NOMO-1 treated with dmso at 0.1 percent for 144 hours (cell line): Measurements from ENCODE around the gene TBPL2.
"Not testable (repeated sequence)": the region's sequence is repeated elsewhere in the genome, so short reads cannot be mapped to it uniquely, and the experiment has no call there.

ENCODE experiments used
- DNase-seq: peaks from one replicate; lab custom pipeline; 2025; ENCODE audit not compliant: unreplicated experiment; lab: John Stamatoyannopoulos, UW

TBPL2 gene

DNA sequence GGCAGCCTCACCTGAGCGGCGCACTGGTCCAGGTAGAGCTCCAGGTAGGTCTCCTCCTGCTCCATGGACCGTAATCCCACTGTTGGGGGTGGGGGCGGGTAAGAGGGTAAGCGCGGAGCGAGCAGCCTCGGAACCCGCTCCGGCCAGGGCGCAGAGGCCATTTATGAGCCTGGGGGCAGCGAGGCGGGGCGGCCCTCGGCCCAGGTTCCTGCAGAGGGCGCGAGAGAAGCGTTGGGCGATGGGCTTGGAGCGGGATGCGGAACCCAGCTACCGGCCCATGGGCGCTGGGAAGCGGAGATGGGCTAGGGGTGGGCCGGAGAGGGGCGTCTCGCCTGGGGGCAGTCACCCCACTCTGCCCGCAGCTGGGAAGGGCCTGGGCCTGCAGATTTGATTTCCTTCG, at the start of gene TBPL2:
TSS of gene TBPL2 (minus strand) at position 232 of the 400 bp plus-strand sequence. CDS start at position 65, 167 bp downstream.
- DNase-seq = no peak

DNA sequence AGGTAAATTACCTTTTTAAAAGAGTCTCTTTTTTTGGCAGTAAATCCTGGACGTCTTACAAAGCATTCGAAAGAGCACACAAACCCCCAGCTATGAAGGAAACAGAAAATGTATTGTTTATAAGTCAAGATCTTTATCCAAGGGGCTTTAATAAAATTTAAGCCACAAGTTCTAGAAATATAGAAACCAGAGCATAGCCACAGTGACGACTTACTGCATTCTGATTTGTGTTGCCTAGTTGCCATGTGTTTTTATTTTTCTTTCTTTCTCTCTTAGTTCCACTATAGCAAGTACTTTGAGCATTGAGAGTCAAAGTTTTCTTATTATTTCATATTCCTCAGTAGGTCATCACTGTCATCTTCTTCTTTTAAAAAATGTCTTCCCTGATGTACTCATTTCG, 47.8 kb upstream of the TBPL2 start:
- DNase-seq = no peak

DNA sequence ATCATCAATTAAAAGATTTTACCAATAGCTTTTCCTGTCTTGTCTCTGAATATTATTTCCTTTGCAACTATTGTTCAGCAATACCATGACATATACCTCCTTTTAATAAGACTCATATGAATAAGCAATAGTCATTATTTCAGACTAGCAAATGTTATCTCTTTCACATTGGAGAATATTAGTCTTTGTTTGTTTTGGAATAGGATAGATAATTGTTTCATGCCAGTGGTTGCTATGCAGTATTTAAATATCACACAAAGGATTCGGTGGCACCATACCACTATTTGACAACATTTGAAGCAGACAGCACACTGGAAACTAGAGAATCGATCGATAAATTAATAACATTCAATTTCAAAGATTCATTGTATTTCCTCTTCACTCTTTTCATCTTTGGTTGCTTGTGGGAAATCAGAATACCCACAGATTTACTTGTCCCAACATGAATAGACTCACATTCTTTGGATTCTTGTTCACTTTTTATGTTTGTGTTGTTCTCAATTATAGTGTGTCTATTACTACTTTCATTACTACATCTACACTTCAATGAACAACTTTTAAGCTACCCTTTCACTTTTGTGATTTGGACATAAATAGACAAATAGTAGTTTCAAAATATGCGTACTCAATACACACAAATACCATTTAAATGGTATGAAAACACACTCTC, 42.7 kb upstream of the TBPL2 start:
- no peak for DNase-seq

DNA sequence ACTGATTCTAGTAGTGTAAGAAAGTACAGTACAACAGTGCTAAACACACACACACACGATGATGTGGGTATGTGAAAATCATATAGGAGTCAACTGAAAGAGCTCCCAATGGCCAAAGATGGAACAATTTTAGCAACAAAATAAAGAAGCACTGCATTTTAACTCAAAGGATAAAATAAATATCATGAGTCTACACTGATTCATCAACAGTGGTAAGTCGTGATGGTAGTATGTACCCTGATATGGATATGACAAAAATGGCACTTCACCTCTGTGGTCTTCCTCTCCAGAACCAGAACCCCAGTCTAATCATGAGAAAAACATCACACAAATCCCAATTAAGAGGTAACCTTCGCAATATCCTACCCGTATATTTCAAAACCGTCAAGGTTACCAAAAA, 41.4 kb upstream of the TBPL2 start:
- DNase-seq = no peak

DNA sequence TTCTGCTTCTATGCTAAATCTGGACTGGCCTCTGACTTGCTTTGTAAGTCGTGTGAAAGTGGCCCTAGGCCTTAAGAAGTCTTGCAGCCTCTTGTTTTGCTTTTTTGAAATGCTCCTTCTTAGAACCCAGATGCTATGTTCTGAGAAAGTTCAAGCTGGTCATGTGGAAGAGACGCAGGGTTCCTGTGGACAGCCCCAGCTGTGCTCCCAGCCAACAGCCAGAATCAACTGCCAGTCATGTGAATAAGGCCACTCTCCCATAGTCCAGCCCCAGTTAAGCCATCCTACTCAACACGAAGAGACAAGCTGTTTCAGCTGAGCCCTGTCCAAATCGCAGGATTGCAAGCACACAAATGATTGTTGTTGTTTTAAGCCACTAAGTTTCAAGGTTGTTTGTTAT, 37.3 kb upstream of the TBPL2 start:
- DNase-seq = no peak

DNA sequence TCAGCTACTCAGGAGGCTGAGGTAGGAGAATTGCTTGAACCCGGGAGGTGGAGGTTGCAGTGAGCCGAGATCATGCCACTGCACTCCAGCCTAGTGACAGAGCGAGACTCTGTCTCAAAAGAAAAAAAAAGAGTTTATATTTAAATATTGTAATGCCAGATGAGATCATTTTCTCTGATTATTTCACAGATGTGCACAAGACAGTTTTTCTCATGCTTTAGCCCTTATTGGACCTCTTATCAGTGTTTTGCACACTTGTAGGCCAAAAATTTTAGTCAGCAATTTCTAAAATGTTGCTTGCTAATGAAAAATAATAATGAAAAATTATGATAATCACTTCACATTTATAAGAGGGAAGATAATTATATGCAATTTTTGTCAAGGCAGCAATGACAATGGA, 36.0 kb upstream of the TBPL2 start:
- not testable (repeated sequence) for DNase-seq

DNA sequence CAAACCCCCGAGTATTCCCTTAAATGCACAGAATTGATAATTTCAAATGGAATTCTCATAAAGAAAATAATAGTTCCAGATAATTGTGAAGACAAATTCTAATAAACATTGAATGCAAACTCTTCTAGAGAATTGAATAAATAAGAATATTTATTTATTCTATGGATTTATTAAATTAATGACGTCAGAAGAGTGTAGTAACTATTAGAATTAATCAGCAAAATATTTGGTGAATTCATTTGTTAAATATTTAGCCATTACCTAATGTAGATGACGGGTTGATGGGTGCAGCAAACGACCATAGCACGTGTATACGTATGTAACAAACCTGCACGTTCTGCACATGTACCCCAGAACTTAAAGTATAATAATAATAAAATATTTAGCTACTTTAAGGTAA, 33.4 kb upstream of the TBPL2 start:
- DNase-seq = no peak

DNA sequence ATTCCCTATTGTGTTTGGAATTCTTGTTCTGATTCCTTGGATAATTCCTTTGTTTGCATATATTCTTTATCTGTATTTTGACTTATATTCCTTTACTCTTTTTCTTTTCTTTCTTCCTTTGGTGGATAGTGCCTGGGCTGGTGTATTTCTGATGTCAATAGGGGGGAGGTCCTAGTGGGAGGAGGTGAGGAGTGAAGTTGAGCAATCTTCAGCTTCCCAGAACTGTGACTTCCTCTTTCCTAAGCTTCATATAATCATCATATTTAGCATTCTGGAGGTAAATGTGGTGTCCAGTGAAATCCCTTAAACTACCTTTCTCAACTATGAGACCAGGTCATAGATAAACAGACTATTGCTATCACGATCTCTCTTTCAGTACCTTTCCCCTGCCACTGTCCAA, 29.6 kb upstream of the TBPL2 start:
- DNase-seq = no peak

DNA sequence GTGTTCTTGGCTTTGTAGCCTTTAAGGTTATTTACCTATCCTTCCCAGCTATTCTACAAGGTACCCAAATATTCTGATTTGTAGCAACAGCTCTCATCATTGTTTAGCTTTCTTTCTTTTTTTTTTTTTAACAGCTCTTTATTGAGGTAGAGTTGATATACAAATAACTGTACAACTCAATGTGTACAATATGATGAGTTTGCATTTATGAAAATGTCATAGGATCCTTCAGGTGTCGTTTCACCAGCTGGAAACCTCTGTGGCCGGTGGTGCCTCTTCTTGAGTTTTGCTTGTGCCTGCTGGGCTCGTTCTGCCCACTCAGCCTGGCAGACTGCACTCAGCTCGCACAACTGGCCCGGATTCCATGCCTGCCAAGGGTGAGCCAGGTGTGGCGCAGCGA, 26.9 kb upstream of the TBPL2 start:
- no peak for DNase-seq

DNA sequence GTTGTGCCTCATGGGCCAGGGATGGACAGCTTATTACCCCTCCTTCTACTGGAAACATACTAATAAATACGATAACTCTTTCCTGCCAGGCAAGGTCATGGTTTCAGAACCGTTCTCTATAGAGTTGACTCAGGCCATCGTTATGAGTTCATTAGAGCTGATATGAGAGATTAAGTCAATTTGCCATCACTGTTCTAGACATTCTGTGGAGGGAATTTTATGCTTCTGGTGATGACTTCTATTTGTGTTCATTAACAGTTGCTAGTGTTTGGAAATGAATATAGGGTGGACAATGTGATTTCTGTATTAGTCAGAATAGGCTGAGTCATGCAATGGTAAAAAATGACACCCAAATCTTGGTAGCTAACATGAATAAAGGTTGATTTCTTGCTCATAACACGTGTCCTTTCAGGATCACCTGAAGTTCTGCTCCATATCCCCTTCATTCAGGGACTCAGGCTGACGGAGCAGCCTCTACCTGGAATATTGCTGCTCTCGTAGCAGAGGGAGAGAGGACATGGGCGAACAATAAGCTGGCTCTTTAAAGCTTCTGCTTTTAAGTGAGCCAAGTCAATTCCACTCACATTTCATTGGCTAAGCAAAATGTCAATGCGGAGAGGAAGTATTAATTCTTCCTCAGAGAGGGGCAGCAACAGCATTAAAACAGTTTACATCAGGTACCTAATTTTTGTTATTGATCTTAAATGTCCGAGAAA, 18.5 kb upstream of the TBPL2 start:
- no peak for DNase-seq

DNA sequence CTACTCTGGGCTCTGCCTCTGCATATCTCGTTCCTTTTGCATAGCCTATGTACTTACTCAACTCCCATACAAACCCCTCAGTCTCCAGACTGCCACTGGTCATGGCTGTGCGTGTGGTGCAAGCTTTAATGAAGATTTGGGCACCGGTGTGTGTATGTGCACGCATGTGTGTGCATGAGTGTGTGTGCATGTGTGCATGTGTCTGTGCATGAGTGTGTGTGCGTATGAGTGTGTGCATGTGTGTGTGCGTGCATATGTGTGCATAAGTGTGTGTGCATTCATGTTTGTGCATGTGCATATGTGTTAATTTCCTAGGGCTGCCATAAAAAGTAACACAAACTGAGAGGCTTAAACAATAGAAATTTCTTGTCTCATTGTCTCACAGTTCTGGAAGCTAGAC, 17.1 kb upstream of the TBPL2 start:
- DNase-seq = no peak

DNA sequence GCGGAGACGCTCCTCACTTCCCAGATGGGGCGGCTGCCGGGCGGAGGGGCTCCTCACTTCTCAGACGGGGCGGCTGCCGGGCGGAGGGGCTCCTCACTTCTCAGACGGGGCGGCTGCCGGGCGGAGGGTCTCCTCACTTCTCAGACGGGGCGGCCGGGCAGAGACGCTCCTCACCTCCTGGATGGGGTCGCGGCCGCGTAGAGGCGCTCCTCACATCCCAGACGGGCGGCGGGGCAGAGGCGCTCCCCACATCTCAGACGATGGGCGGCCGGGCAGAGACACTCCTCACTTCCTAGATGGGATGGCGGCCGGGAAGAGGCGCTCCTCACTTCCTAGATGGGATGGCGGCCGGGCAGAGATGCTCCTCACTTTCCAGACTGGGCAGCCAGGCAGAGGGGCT, 16.0 kb upstream of the TBPL2 start:
- DNase-seq = not testable (repeated sequence)

DNA sequence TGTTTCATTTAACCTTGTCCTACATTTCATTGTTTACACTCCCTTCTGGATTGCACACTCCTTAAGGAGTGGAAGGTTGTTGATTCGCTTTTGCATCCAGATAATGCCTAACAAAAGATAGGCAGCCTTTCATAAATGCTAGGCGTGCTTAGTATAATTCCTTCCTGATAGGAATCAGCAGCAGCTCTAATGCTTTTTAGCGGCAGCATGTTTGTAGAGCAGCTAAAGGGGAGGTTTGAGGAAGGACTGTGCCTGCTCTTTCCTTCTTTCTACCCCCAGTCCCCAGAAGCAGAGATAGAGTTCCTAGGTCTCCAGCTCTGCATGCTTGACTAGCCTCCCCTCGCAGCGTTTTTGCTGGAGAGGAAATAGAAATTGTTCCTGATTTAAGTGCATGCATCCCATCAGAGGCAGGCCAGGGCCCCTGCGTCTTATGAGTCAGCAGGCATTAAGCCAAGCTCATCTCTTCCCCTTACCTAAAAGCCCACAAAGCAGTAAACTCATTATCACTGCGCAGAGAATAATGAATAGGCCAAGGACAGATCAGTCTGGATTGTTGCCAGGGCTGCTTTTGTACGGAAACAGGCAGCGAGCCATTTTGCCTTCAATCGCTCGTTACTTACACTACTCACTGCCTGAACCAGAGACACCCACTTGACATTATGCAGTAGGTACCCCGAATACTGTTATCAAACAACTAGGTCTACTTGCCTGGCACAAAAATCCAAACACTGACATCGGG, 14.0 kb upstream of the TBPL2 start:
- DNase-seq = peak; percentile 63

DNA sequence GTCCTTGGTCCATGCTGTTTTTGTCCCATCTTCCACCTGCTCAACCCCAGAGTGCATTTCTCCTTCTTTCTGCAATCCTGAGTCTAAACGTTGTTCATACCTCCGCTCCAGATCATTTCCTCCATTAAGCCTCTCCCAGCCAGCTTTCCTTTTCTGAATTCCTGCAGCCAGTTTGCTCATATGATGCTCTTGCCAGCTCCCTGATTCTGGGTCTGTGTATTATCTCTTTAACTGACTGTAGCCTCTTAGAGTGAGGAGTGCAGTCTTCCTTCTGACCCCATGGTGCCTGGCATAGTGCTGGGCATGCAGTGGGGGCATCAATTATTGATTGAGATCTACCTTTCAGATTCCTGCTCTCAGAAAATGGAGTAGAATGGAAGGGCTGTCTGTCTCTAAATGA, 11.5 kb upstream of the TBPL2 start:
- no peak for DNase-seq

DNA sequence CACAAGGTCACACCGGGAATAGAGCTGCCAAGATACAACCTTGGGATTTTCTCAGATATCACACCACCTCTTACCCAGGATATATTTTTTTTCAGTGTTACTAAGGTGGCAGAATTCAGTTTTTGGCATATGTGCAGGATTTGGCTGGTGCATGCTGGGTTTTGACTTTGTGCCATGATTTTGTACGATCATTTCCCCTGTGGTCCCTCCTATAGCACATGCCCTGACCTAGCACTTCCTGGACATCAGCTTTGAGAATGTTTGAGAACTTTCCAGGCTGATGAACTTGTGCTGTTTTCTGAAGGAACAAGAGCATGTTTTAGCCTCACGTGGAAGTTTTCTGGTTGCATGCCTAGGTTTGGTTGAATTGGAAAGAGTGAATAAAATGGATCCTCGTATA, 11.0 kb upstream of the TBPL2 start:
- no peak for DNase-seq

DNA sequence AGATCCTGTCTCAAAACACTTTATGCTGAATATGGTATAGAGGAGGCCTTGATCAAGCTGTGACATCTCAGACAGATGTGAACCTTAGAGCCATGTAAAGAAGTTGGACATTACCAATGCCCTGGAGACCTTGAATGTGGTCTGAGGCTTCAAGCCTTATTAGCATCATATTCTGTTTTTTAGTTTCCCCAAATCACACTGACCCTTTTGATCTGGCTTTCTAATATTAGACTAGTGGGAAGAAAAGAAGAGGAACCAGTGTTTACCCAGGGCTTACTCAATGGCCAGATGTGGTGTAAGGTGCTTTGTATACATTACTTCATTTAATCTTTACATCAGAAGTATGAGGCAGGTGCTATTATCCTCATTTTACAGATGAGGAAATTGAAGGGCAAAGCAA, 10.6 kb upstream of the TBPL2 start:
- DNase-seq = no peak

DNA sequence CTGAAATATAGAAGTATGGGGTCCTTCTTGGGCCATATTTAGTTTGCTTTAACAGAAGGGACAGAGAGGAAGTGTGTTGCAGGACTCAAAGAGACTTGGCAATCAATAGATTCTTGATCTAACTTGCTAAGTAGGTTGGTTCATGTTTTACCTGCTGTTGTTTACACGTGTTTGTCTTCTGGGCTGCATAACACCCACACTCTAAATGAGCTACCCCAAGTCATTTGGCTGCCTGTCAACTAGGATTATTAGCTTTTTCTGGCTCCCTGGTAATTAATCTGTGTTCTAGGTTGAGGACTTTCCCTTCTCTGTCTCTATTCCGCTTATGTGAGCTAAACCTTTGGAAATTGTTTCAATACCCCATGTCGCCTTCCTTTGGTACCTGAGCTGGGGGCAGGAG, 10.1 kb upstream of the TBPL2 start:
- DNase-seq = no peak

DNA sequence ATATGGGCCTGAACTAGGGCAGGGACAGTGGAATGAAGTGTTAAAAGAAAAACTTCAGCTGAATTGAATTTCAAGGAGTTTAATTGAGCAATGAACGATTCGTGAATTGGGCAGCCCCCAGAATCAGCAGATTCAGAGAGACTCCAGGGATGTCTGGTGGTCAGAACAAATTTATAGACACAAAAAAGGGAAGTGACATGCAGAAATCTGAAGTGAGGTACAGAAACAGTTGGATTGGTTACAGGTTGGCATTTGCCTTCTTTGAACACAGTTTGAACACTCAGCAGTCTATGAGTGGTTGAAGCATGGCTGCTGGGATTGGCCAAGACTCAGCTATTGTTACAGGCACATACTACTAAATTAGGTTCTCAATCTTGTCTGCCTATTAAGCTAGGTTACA, 9.7 kb upstream of the TBPL2 start:
- peak; percentile 39 for DNase-seq

DNA sequence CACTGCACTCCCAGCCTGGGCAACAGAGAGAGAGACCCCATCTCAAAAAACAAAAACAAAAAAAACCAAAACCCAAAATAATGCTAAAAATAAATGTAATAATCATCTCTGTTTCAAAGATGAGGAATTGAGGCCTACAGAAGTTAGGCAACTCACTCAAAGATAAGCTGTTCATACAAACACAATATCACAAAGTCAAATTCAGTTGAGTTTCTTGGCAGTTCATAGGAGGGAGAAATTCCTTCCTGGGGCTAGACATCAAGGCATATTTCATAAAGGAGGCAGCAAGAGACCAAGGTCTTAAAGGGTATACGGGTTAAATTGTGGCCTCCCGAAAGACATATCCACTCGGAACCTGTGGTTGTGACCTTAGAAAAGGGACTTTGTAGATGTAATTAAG, 8.7 kb upstream of the TBPL2 start:
- DNase-seq = no peak

DNA sequence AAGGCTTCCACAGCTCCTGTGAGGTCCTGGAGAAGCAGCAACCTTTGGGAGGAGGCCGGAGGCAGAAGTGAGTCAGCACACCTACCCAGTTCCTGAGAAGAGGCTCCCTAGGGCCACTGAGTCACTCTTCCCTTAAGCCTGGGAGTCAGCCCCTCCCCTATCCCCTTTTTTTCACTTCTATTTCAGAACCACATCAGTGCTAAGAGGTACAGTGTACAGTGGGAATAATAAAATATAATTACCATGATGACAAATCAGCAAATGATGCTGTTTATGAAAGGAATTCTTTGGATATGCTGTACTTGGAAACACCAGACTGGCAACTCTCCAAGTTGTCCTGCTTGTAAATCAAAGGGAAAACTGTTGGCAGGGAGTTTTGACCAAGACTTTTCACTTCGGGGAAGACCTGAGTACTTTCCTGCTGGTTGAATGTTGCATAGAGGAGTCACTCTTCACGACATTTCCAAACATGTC, 7.8 kb upstream of the TBPL2 start:
- no peak for DNase-seq

DNA sequence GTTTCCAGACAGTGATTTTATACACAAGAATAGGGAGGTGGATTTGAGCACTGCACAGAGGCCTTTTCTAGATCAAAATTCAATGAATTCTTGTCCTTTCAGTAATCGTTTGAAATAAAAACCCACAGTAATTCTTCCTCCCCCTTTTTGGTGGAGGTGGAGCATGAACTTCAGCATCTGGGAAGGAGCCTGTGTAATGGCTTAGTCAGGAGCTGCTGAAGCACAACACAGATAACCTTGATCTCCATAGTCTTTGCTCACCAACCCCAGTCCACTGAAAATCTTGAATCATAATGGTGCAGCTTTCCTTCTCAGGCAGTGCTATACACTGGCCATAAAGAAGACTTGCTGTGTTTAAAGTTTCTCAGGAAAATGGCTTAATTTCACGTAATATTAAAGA, 6.4 kb upstream of the TBPL2 start:
- no peak for DNase-seq

DNA sequence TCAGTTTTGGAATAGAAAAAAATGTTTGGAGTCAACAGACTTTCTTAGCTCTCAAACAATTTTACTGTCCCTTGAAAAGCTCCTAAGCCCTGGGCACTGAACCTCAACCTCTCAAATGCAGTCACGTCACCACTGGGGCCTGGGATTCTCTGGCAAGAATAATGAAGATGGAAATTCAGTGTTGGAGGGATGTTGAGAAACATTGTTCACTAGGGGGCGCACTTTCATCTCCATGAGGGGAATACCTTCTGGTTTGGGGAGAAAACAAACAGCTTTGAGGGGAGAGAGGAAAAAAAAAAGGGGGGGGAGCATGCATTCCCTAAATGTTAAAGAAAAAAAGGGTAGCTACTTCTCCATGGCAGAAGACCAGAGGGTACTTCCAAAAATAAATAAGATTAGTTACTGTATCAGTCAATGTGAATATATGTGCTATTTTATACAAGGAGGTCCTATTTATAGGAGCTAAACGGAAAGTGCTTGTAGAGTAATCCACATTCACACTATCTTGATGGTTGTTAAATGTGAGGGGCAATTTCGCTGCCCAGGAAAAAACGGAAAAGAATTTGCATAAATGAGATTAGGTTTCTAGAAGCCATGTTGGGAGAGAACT, 5.8 kb upstream of the TBPL2 start:
- no peak for DNase-seq
